ENCODE data around the gene MYOD1. TPM values are rescaled to one million over a fixed set of nuclear protein-coding genes. Genes with fewer than 3 reads are reported as not detected.

The MYOD1 gene
- polyA plus RNA-seq, 1 experiment, result not detected

DNA sequence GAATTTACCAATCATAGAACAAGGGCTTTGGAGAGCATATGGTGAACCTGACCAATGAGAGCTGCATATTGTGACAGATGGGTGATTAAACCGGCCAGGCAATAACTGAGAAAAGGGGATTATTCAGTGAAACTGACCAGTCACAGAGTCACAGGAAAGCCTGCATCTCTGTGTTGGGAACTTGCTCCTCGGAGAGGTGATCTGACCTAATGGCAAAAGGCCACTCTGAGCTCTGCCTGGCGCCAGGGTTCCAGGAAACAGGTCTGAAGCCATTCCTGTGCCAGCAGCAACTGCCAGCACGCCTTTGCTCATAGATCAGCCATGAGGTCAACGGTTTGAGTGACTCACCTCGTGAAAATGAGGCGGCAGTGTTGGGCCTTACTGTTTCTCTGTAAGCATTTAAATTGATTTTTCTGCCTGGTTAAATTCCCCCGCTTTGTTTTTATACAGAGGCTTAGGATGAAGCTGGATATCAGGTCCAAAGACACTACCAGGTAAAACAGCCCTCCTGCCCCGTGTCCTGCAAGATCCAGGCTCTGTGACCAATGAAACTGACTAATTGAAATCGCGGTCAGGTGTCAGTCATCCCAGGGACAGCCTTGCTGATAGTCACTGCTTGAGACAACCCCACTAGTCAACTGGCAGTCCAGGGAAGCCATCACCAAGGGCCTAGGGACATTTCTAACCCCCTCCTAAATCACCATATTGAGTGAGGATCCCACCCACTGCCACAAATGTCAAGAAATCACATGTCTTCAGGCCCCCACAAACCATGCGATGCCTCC, 35.8 kb upstream of the MYOD1 start:
- TF ChIP-seq, protein P1, sequence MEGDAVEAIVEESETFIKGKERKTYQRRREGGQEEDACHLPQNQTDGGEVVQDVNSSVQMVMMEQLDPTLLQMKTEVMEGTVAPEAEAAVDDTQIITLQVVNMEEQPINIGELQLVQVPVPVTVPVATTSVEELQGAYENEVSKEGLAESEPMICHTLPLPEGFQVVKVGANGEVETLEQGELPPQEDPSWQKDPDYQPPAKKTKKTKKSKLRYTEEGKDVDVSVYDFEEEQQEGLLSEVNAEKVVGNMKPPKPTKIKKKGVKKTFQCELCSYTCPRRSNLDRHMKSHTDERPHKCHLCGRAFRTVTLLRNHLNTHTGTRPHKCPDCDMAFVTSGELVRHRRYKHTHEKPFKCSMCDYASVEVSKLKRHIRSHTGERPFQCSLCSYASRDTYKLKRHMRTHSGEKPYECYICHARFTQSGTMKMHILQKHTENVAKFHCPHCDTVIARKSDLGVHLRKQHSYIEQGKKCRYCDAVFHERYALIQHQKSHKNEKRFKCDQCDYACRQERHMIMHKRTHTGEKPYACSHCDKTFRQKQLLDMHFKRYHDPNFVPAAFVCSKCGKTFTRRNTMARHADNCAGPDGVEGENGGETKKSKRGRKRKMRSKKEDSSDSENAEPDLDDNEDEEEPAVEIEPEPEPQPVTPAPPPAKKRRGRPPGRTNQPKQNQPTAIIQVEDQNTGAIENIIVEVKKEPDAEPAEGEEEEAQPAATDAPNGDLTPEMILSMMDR (IDR thresholded peaks at IDR 0.05; ENCODE audit: low read depth, low read length), result no peak
- DNase-seq (ENCODE audit: low read depth, low spot score), result peak; percentile 10
- no peak overlapping the region for H3K27ac ChIP-seq (ENCODE audit: low read depth, low read length)
- ChIA-PET POLR2A (no interaction called here), CTCF (interaction anchor here (1.4 kb wide), 1 partner anchor 47 kb away, joined by 4 read pairs; no protein-coding TSS in a partner anchor)
- no peak overlapping the region for H3K4me3 ChIP-seq (ENCODE audit: low read depth, low read length)
- H3K27me3 ChIP-seq (ENCODE audit: control insufficient read depth, insufficient read depth, low read length), result no peaks in the 10 kb centered on the region
- no peaks in the 10 kb centered on the region; the same call in 1 of the 2 replicates for H3K9me3 ChIP-seq (ENCODE audit: control insufficient read depth, insufficient read depth, low read length)

GRCh38 chr11:17684550-17684949, 34.8 kb upstream of the MYOD1 start:
- CTCF ChIA-PET, result no interaction called here
- TF ChIP-seq, protein P1 (IDR thresholded peaks at IDR 0.05; ENCODE audit: low read depth, low read length), result no peak

DNA sequence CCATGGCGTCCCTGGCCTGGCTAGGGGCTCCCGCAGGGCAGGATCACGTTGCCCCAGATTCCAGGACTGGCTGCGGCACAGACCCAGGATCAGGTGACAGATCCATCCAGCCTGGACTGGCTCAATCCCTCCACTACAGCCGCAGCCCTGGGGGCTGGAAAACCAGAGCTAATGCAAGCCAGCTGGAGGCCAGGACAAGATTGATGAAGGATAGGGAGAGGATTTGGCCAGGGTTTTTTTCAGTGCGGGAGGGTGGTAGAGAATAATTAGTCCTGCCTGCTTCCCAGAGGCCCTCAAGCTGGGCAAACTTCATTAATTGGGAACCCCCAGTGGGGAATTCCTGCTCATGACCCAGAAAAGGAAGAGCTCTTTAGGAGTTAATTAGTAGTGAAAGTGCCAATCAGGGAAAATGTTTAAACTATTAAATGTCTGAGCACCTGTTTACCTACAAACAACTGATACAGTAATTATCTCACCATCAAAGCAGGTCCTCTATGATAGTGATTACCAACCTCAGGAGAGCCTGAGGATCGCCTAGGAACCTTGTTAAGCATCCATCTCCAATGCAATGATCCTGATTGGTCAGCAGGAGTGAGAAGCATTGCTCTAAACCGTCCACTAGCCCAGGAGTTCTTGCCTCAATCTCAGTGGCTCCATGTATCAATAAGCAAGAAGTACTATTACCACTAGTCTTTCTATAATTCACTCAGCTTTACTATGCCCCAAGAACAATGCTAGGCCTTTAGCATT, 33.0 kb upstream of the MYOD1 start:
- H3K9me3 ChIP-seq (ENCODE audit: control insufficient read depth, insufficient read depth, low read length), result no peaks in the 10 kb centered on the region; the same call in 1 of the 2 replicates
- TF ChIP-seq, protein P1 (IDR thresholded peaks at IDR 0.05; ENCODE audit: low read depth, low read length), result no peak
- ChIA-PET CTCF (no interaction called here), POLR2A (no interaction called here)
- no peak overlapping the region for H3K27ac ChIP-seq (ENCODE audit: low read depth, low read length)
- H3K27me3 ChIP-seq (ENCODE audit: control insufficient read depth, insufficient read depth, low read length), result peaks cover 2% of the 10 kb centered on the region
- DNase-seq (ENCODE audit: low read depth, low spot score), result no peak
- H3K4me3 ChIP-seq (ENCODE audit: low read depth, low read length), result no peak overlapping the region

More at GRCh38 chr11:17684550-17684949, 34.8 kb upstream of the MYOD1 start:
- Histone ChIP-seq H3K27me3 (ENCODE audit: control insufficient read depth, insufficient read depth, low read length) (no peaks in the 10 kb centered on the region), H3K4me3 (ENCODE audit: low read depth, low read length) (no peak overlapping the region), H3K9me3 (ENCODE audit: control insufficient read depth, insufficient read depth, low read length) (no peaks in the 10 kb centered on the region; the same call in 1 of the 2 replicates), H3K27ac (ENCODE audit: low read depth, low read length) (no peak overlapping the region)
- no peak for DNase-seq (ENCODE audit: low read depth, low spot score)
- POLR2A ChIA-PET, result no interaction called here

DNA sequence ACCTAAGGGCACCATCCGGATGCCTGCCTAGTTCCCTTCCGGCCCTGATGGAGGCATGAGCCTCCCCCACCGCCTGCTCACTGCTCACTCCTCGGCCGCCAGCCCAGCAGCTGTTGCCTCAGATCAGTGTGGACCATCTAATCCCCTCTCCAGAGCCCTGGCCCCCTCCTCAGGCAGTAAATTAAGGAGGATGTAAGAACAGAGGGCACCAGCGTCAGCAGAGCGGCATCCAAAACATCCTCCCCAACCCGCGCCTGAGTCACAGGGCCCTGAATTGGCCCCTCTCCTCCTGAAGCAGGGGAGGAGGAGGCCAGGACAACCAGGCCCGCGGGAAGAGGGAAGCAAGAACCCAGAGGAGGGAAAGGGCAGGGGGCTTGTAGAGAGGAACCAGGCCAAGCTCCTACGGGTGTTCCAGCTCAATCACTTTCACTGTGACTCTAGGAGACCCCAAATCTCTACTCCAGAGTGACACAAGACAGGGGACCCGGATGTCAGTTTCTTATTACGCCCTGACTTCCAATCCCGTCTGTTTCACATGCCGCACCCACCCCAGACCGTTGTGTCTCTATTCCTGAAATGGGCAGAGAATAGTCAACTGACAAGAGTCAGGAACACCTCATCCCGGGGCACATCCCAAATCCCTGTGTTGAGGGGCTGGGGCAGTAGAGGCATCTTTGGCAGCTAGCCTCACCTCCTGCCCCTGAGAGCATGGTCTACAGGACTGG, 31.3 kb upstream of the MYOD1 start:
- Histone ChIP-seq H3K9me3 (ENCODE audit: control insufficient read depth, insufficient read depth, low read length) (no peaks in the 10 kb centered on the region; the same call in 1 of the 2 replicates), H3K27ac (ENCODE audit: low read depth, low read length) (peak overlapping the region; percentile 11), H3K4me3 (ENCODE audit: low read depth, low read length) (no peak overlapping the region), H3K27me3 (ENCODE audit: control insufficient read depth, insufficient read depth, low read length) (peaks cover 6% of the 10 kb centered on the region)
- DNase-seq (ENCODE audit: low read depth, low spot score), result no peak
- TF ChIP-seq, protein P1 (IDR thresholded peaks at IDR 0.05; ENCODE audit: low read depth, low read length), result no peak
- ChIA-PET CTCF (no interaction called here), POLR2A (no interaction called here)
